K562 (cell line): ENCODE measurements around the gene ARHGAP31. TPM values are rescaled to one million over a fixed set of nuclear protein-coding genes. Genes with fewer than 3 reads are reported as not detected.

Experiments used
- DEAF1 ChIP-seq: fragments of 450-650 bp; formaldehyde crosslinking; IDR thresholded peaks from 2 replicates; pipeline ENCODE4 v1.4.0; 2020; ENCODE audit warnings: mild to moderate bottlenecking, moderate library complexity
- HMGXB4 ChIP-seq: sonication (generic); formaldehyde crosslinking; IDR thresholded peaks from 2 replicates; pipeline ENCODE4 v1.8.1; 2023; ENCODE audit warnings: mild to moderate bottlenecking, missing genetic modification reagents
- MCM3 ChIP-seq: fragments of 450-650 bp; IDR thresholded peaks from 2 replicates; pipeline ENCODE4 v1.6.1; 2016
- ZNF143 ChIP-seq: sonication (generic); formaldehyde crosslinking; IDR thresholded peaks from 2 replicates; pipeline ENCODE4 v1.9.0; 2022; ENCODE audit warnings: mild to moderate bottlenecking, missing genetic modification reagents
- ZNF75A ChIP-seq: fragments of 450-650 bp; formaldehyde crosslinking; IDR thresholded peaks from 2 replicates; pipeline ENCODE4 v1.4.0; 2020; ENCODE audit warnings: mild to moderate bottlenecking
- polyA plus RNA-seq, 8 experiments: library from polyadenylated mRNA; depleted of rRNA in 4 of 8; stranded (reverse) in 5 of 8; unstranded in 3 of 8; fragments of >200 nt; fragmentation: Nextera tagmentation in 2 of 8; fragmentation: Illumina TruSeq in 1 of 8; extraction: Ambion mirVana in 2 of 8; extraction: Trizol in 1 of 8; gene quantifications; 2 replicates each; pipeline versions ENCODE4 v1.2.1 to v1.2.3, GENCODE V29; 2011 to 2014; ENCODE audit warnings: inconsistent platforms in 1 of 8, missing spikeins in 1 of 8
- total RNA-seq, 7 experiments: library from RNA; depleted of rRNA in 6 of 7; stranded (reverse); fragments of >200 nt in 6 of 7; fragmentation: Illumina TruSeq in 2 of 7; extraction: Trizol in 2 of 7; gene quantifications; 2 replicates each; pipeline versions ENCODE4 v1.2.1 to v1.2.3, GENCODE V29; 2011 to 2021; ENCODE audit warnings: low replicate concordance in 1 of 7
- TF ChIP-seq, protein P1 (sequence below): sonication (generic); formaldehyde crosslinking; IDR thresholded peaks from 2 replicates; pipeline ENCODE4 v1.8.1; 2023; ENCODE audit warnings: missing genetic modification reagents, mild to moderate bottlenecking, borderline replicate concordance
- TF ChIP-seq, protein P2 (sequence below), 2 experiments: fragments of 450-650 bp; formaldehyde crosslinking in 1 of 2; IDR thresholded peaks; 2 replicates each; pipeline versions ENCODE4 v1.4.0 to v1.6.1; 2014 to 2020; ENCODE audit warnings: mild to moderate bottlenecking in 2 of 2, borderline replicate concordance in 1 of 2, low read depth in 1 of 2
- TF ChIP-seq, protein P3 (sequence below): IDR thresholded peaks from 2 replicates; pipeline ENCODE4 v1.6.1; 2014; ENCODE audit warnings: antibody characterized with exemption

ARHGAP31 gene
- total and polyA plus RNA-seq, 9 of the 15 experiments (the other 6 are each of a cell fraction or from before 2014, with no cell fraction given) = under 0.01 to 0.13 (median 0.06) TPM; not detected in 5

DNA sequence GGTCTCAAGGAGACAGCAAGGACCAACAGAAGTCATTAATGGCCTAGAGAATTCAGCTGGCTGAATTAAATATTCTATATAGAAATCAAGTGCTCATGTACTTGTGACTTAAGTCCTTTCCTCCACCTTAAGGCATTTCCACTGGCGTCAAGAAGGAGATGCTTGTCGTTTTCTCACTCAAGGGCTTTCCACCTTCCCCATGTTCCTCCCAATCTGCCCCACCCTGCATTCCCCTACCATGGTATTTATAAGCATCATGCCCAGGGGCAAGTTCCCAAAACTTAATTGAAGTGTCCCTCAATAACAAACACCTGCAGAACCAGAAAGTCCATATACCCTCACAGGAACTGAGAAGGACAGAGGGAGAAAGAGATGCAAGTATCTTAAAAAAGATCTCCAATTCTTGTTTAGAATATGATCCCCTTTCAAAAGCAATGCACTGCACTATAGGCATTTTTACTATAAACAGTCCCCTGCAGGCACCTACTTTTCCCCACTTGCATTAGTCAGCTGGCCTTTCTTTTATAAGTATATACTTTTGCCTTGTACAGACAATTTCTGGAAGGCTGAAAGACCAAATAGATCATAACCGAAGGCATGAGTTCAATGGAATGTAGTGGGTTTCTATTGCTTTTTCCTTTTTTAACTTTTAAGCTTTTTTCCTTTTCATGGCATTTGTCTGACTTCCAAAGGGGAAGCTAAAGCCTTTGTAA is 139.6 kb downstream of the ARHGAP31 start (continued):
- TF ChIP-seq, protein P1, sequence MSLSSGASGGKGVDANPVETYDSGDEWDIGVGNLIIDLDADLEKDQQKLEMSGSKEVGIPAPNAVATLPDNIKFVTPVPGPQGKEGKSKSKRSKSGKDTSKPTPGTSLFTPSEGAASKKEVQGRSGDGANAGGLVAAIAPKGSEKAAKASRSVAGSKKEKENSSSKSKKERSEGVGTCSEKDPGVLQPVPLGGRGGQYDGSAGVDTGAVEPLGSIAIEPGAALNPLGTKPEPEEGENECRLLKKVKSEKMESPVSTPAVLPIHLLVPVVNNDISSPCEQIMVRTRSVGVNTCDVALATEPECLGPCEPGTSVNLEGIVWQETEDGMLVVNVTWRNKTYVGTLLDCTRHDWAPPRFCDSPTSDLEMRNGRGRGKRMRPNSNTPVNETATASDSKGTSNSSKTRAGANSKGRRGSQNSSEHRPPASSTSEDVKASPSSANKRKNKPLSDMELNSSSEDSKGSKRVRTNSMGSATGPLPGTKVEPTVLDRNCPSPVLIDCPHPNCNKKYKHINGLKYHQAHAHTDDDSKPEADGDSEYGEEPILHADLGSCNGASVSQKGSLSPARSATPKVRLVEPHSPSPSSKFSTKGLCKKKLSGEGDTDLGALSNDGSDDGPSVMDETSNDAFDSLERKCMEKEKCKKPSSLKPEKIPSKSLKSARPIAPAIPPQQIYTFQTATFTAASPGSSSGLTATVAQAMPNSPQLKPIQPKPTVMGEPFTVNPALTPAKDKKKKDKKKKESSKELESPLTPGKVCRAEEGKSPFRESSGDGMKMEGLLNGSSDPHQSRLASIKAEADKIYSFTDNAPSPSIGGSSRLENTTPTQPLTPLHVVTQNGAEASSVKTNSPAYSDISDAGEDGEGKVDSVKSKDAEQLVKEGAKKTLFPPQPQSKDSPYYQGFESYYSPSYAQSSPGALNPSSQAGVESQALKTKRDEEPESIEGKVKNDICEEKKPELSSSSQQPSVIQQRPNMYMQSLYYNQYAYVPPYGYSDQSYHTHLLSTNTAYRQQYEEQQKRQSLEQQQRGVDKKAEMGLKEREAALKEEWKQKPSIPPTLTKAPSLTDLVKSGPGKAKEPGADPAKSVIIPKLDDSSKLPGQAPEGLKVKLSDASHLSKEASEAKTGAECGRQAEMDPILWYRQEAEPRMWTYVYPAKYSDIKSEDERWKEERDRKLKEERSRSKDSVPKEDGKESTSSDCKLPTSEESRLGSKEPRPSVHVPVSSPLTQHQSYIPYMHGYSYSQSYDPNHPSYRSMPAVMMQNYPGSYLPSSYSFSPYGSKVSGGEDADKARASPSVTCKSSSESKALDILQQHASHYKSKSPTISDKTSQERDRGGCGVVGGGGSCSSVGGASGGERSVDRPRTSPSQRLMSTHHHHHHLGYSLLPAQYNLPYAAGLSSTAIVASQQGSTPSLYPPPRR (CRISPR knock-in tag) = no peak
- no peak for TF ChIP-seq HMGXB4 (CRISPR knock-in tag)
- no peak for TF ChIP-seq ZNF143 (CRISPR knock-in tag)
- TF ChIP-seq DEAF1 (CRISPR knock-in tag) = no peak
- no peak for TF ChIP-seq MCM3
- TF ChIP-seq, protein P2, sequence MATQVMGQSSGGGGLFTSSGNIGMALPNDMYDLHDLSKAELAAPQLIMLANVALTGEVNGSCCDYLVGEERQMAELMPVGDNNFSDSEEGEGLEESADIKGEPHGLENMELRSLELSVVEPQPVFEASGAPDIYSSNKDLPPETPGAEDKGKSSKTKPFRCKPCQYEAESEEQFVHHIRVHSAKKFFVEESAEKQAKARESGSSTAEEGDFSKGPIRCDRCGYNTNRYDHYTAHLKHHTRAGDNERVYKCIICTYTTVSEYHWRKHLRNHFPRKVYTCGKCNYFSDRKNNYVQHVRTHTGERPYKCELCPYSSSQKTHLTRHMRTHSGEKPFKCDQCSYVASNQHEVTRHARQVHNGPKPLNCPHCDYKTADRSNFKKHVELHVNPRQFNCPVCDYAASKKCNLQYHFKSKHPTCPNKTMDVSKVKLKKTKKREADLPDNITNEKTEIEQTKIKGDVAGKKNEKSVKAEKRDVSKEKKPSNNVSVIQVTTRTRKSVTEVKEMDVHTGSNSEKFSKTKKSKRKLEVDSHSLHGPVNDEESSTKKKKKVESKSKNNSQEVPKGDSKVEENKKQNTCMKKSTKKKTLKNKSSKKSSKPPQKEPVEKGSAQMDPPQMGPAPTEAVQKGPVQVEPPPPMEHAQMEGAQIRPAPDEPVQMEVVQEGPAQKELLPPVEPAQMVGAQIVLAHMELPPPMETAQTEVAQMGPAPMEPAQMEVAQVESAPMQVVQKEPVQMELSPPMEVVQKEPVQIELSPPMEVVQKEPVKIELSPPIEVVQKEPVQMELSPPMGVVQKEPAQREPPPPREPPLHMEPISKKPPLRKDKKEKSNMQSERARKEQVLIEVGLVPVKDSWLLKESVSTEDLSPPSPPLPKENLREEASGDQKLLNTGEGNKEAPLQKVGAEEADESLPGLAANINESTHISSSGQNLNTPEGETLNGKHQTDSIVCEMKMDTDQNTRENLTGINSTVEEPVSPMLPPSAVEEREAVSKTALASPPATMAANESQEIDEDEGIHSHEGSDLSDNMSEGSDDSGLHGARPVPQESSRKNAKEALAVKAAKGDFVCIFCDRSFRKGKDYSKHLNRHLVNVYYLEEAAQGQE (IDR thresholded peaks at IDR 0.05; ENCODE audit: borderline replicate concordance) = no peak
- TF ChIP-seq, protein P2 (CRISPR knock-in tag; IDR thresholded peaks at IDR 0.05; ENCODE audit: low read depth) = no peak
- no peak for TF ChIP-seq ZNF75A (CRISPR knock-in tag)
- TF ChIP-seq, protein P3, sequence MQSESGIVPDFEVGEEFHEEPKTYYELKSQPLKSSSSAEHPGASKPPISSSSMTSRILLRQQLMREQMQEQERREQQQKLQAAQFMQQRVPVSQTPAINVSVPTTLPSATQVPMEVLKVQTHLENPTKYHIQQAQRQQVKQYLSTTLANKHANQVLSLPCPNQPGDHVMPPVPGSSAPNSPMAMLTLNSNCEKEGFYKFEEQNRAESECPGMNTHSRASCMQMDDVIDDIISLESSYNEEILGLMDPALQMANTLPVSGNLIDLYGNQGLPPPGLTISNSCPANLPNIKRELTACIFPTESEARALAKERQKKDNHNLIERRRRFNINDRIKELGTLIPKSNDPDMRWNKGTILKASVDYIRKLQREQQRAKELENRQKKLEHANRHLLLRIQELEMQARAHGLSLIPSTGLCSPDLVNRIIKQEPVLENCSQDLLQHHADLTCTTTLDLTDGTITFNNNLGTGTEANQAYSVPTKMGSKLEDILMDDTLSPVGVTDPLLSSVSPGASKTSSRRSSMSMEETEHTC = no peak
